Embryonic facial prominence (tissue), 1 donor: ENCODE data around the gene MAOA.
"Not testable (repeated sequence)": the region's sequence is repeated elsewhere in the genome, so short reads cannot be mapped to it uniquely, and the experiment has no call there.

ENCODE experiments used
- DNase-seq: peaks from one replicate; pipeline ENCODE4 v3.0.0-alpha.2; 2016; ENCODE audit errors: extremely low spot score

Gene MAOA

GRCh38 chrX:43656005-43656494 is at the start of gene MAOA:
Gene MAOA (plus strand): TSS chrX:43656299. CDS start chrX:43656342, 43 bp downstream.
- DNase-seq, result no peak

DNA sequence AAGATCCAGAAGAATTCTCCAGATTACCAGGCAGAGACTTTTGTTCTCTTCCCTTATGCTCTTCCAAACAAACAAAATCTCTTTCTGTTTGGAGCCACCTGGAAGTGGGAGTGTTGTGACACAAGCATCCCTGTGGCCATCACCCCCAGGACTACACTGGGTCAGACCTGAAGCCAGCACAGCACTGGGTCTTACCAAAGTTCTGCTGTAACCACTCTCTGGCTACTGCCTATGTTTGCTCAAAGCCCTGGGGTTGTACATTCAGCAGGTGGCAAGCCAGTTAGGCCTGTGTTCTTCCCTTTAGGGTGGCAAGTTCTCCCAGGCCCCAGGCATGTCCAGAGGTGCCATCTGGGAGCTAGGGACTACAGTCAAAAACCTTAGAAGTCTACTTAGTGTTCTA is 43.7 kb upstream of the MAOA start:
- DNase-seq, result no peak

- DNase-seq, result no peak
Measured at GRCh38 chrX:43615660-43616059, 40.4 kb upstream of the MAOA start.

DNA sequence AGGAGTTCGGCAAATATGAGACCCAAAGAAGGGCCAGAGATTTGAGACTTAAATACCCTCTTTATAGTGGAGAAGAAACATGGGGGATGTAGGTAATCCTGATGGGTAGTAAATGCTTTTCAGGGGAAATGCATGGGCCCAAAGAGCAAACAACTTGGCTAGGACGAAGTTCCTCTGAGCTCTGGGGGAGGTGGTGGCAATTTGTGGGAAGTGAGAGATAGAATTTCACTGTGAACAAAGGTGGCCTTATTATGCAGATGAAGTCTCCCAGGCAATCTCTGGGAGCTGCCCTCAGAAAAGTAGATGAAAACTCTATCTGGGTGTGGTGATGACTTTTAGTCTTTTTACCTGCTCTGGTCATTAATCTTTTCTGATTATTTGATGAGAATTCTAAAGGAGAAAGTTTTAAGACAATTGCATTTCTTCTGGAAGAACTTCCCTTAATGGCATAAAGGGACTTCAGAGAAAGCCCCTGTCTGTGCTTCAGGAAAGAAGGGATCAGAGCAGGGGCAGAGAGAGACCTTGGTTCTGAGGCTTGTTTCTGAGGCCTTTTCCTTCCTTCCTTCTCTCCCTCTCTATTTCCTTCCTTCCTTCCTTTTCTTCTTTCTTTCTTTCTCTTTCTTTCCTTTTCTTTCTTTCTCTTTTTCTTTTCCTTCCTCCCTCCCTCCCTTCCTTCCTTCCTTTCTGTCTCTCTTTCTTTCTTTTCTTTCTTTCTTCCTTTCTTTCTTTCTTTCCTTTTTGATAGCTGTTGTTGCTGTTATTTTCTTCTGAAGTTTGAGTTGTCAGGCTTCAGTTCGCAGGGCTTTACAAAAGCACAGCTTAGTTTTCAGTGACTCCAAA is 37.5 kb upstream of the MAOA start:
- no peak for DNase-seq

GRCh38 chrX:43619861-43620260 is 36.2 kb upstream of the MAOA start:
- not testable (repeated sequence) for DNase-seq

GRCh38 chrX:43627147-43627546 is 29.0 kb upstream of the MAOA start:
- no peak for DNase-seq

DNA sequence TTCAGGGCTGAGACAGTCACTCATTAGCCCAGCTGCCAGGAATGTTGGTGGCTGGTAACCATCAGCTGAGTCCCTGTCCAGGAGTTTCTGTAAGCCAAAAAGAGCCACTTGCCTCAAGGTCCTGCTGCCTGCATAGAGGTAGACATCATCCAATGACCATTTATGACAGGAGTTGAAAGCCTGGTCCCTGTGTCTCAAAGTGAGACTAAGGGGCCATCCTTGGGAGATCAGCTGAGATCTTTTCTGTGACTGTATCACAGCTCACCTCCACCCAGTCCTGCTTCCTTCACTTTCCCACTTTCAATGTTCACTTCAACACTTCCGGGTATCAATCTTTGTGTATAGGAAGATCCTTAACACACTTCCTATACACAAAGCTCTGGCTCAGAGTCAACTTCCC is 28.4 kb upstream of the MAOA start:
- no peak for DNase-seq

DNA sequence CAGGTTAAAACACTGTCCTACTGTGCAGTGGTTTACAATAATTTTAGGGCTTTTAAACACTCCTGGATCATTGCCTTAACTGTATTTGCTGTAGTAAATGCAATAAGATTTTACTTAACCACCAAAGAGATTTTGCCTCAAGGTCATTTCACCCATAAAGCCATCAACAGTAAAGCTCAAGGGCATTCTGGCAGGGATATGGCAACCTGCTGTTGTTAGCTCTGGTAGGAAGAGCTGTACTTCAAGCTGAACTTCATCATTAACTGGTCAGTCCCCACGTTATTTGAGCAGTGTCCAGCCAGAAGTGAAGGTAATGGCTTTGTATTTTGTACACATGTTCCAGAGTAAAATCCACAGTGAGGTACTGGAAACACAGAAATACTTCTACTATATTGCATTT is 26.9 kb upstream of the MAOA start:
- DNase-seq, result no peak

DNA sequence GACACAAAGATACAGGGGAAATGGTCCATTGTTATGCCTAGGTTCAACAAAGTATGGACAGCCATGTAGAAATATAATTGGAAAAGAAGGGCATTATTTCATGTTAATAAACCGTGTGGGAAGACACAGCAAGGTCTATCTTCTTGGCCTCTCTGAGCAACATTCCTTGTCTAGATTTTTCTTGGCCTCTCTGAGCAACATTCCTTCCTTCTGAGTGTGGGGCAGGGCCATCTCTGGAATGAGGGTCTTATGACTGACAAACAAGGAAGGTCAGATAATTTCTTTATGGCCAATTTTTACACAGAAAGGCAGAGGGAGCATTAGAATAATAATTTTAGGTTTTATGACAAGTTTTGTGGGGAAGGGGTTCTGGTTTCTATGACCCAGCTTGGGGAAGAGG is 24.3 kb upstream of the MAOA start:
- DNase-seq, result no peak

DNA sequence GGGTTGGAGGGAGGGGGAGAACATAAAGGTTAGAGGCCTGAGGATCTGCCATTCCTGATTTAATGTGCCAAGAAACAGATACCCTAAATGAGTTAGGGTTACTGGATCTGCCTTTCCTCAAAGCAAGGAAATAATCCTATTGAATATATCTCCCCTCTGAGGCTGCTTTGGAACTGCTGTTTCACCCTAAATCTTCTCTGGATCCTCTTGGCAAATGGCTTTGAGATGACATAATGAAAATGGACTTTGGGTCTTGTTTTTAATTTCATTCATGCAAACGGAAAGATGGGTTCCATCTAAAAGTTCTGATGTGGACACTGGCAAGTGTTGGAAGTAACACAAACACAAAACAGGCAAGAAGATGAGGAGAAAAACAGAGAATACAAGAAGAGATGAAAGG is 23.0 kb upstream of the MAOA start:
- no peak for DNase-seq

GRCh38 chrX:43633757-43634156 is 22.3 kb upstream of the MAOA start:
- no peak for DNase-seq

DNA sequence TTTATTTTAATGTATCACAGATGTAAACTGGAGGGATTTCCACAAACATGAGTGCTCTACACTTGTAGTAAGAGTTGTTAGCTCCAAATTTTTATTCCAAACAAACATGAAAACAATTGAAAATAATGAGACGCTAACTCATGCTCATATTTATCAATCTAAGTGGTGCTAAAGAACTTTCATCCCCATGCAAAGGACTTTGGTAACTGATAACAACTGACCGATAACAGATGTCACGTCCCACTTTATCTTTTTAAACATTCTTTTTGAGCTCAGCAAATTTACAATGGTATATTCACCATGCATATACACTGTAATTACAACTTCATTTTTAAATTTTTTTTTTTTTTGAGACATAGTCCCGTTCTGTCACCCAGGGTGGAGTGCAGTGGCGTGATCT is 15.6 kb upstream of the MAOA start:
- DNase-seq, result no peak

DNA sequence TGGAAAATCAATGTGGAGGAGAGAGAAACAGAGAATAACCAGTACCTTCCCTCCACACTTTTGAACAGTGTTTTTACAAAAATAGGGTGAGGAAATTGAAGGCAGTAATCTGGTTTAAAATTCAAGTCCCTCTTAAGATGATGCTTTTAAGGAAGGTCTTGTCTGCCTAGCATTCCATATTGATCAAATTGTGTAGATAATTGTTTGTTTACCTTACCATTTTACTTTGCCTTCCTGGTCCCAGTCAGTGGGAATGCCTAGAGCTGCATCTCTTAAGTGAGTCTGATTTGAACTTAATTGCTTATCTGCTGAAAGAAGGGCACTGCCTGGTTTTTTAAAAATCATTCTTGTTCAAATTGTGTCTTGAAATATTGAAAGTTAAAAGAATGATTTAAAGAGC is 14.4 kb upstream of the MAOA start:
- DNase-seq, result no peak

- DNase-seq, result no peak
Measured at GRCh38 chrX:43643201-43643600, 12.9 kb upstream of the MAOA start.

DNA sequence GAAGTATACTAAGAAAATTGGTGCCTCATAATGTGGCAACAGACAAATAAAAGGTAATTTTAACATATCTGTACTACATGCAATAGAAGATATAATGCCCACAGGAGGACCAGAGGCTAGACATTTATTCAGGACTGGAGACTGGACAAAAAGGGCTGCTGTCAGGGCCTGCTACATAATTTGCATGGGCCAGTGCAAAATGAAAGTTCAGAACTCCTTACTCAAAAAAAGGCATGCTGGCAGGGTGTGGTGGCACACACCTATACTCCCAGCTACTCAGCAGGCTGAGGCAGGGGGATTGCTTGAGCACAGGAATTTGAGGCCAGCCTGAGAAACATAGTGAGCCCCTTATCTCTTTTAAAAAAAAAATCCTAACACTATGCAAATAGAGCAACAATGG is 12.4 kb upstream of the MAOA start:
- DNase-seq, result no peak

DNA sequence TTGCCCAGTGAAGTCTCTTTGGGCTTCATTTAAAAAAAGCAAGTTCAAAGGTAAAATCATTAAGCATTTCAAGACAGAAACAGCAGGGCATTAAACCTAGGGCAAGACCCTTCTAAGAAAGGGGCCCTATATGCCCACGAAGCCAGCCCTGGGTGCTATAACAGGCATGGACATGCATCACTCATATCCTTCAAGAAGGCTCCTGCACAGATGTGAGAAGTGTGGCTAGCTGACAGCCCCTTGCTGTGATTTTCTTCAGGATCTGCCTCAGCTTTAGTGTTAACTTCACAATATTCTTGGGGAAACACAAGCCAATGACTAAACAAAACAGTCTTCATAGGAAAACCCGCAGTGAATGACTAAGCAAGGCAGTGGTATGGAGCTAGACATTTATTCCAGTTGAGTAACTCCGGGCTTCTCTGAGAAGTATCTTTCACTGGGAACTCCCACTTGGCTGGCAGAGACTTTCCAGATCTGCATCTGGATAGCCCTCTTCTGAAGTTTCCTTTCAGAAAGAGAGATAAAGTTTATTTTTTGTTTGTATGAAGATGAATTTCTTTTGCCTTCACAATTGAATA is 11.9 kb upstream of the MAOA start:
- no peak for DNase-seq

DNA sequence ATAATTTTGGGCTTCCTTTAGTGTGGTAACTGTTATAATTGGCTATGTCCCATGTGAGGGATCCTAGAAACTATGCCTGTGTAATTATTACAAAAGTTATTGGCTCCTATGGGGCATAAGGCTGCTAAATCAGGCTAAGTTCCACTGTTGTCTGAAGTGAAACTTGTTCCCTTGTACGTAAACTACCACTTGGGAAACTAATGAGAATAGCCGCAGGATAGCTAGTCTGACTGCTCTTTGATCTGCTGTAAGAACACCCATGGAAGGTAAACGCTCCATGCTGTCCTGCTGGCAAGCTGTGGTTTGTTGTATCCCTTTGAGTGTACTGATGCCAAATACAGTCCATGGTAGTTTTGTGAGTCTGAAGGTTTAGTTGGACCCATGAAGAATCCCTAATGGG is 9.3 kb upstream of the MAOA start:
- no peak for DNase-seq

- DNase-seq, result peak; percentile 53
Measured at GRCh38 chrX:43654431-43655150, 1.5 kb upstream of the MAOA start.

GRCh38 chrX:43655151-43656004 is 721 bp upstream of the MAOA start:
- peak; percentile 6 for DNase-seq

GRCh38 chrX:43657671-43658070 is 1.6 kb downstream of the MAOA start:
- DNase-seq, result no peak

DNA sequence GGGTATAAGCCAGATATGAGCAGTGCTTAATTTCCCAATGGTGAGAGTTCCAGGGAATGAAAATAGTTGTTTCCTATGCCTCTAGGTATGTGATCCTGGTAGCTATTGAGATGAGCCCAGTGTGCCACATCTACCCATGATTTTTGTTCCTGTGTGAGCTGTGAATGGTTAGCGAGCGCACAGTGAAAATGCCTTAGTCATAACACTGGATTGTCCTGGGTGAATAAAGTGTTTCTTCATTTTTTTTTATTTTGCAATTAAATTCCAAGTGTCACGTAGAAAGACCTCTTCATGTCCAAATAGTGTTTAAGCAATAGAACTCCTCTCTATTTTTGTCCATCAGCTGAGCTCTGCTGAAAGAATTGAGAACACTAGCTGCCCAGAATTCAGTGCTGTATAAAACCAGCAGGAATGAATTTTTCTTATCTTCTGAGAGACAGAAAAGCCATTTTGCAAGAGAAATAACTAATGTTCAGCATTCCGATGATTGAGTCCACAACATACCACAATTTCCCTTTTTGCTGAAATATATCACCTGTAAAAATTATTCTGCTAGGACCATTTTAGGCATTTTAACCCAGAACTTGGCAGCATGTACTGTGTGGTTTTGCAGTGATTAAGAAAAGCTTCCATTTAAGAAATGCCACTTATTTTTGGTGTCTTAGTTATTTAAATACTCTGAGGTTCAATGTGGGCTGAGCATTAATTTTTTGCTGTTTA is 5.6 kb downstream of the MAOA start:
- DNase-seq, result no peak
